Hepatocyte (in vitro differentiated cells): ENCODE measurements around the gene GOLGA3. TPM values are rescaled to one million over a fixed set of nuclear protein-coding genes. Genes with fewer than 3 reads are reported as not detected.
"Not testable (repeated sequence)": the region's sequence is repeated elsewhere in the genome, so short reads cannot be mapped to it uniquely, and the experiment has no call there.

Experiments used
- DNase-seq: peaks from one replicate; pipeline ENCODE4 v3.0.0-alpha.2; 2016; ENCODE audit warnings: low spot score
- H2AFZ ChIP-seq: fragments of 200-600 bp; sonication (generic); 2 replicates; pipeline ENCODE4 v1.6.0; 2016; ENCODE audit warnings: antibody characterized with exemption, mild to moderate bottlenecking
- H3K27ac ChIP-seq: fragments of 200-600 bp; sonication (generic); 2 replicates; pipeline ENCODE4 v1.5.1; 2016; ENCODE audit warnings: mild to moderate bottlenecking
- H3K27me3 ChIP-seq: fragments of 200-600 bp; sonication (generic); 2 replicates; pipeline ENCODE4 v1.6.1; 2016
- H3K36me3 ChIP-seq: fragments of 200-600 bp; sonication (generic); replicated peaks from 2 replicates; pipeline ENCODE4 v1.5.1; 2016; ENCODE audit warnings: low read depth; ENCODE audit not compliant: insufficient read depth
- H3K4me1 ChIP-seq: fragments of 200-600 bp; sonication (generic); 2 replicates; pipeline ENCODE4 v1.5.1; 2016; ENCODE audit warnings: mild to moderate bottlenecking, moderate library complexity; ENCODE audit not compliant: insufficient read depth
- H3K4me2 ChIP-seq: fragments of 200-600 bp; sonication (generic); 2 replicates; pipeline ENCODE4 v1.6.0; 2016
- H3K4me3 ChIP-seq: fragments of 200-600 bp; sonication (generic); 2 replicates; pipeline ENCODE4 v1.5.1; 2016; ENCODE audit warnings: mild to moderate bottlenecking
- H3K79me2 ChIP-seq: fragments of 200-600 bp; sonication (generic); 2 replicates; pipeline ENCODE4 v1.6.0; 2017; ENCODE audit warnings: mild to moderate bottlenecking
- H3K9me2 ChIP-seq: fragments of 200-600 bp; sonication (generic); replicated peaks from 2 replicates; pipeline ENCODE4 v1.6.0; 2017; ENCODE audit warnings: mild to moderate bottlenecking; ENCODE audit not compliant: insufficient read depth
- H3K9me3 ChIP-seq: fragments of 200-600 bp; sonication (generic); 2 replicates; pipeline ENCODE4 v1.5.1; 2016; ENCODE audit warnings: low read depth, mild to moderate bottlenecking
- H4K20me1 ChIP-seq: fragments of 200-600 bp; sonication (generic); 2 replicates; pipeline ENCODE4 v1.6.0; 2016; ENCODE audit warnings: mild to moderate bottlenecking; ENCODE audit not compliant: insufficient read depth, poor library complexity, severe bottlenecking
- EZH2 ChIP-seq: fragments of 200-600 bp; sonication (generic); IDR thresholded peaks from 2 replicates; pipeline ENCODE4 v1.6.1; 2016; ENCODE audit warnings: antibody characterized with exemption, mild to moderate bottlenecking, borderline replicate concordance
- EZH2phosphoT487 ChIP-seq: fragments of 200-600 bp; sonication (generic); IDR thresholded peaks from one replicate; pipeline ENCODE4 v1.6.1; 2018; ENCODE audit warnings: antibody characterized with exemption, mild to moderate bottlenecking, low read depth, moderate library complexity; ENCODE audit not compliant: unreplicated experiment, severe bottlenecking
- WGBS: methylation state at CpG from one replicate; pipeline ENCODE4 v1.1.6; 2016; ENCODE audit warnings: low lambda C conversion rate; ENCODE audit errors: missing lambda C conversion rate; 5-methylcytosine and 5-hydroxymethylcytosine counted together
- polyA plus RNA-seq: library from polyadenylated mRNA; unstranded; fragments of >200 nt; fragmentation: Nextera tagmentation; extraction: Ambion mirVana; gene quantifications from 2 replicates; pipeline ENCODE4 v1.2.1, GENCODE V29; 2016
- total RNA-seq: library from RNA; depleted of rRNA; stranded (reverse); fragments of >200 nt; gene quantifications from 2 replicates; pipeline ENCODE4 v1.2.3, GENCODE V29; 2014
- TF ChIP-seq, protein P1 (sequence below): fragments of 200-600 bp; sonication (generic); IDR thresholded peaks from 2 replicates; pipeline ENCODE4 v1.5.1; 2016; ENCODE audit warnings: antibody characterized with exemption, mild to moderate bottlenecking; ENCODE audit not compliant: poor library complexity

The GOLGA3 gene
- total and polyA plus RNA-seq, 2 experiments from 2014 or later, result 26.2 to 67.6 TPM

DNA sequence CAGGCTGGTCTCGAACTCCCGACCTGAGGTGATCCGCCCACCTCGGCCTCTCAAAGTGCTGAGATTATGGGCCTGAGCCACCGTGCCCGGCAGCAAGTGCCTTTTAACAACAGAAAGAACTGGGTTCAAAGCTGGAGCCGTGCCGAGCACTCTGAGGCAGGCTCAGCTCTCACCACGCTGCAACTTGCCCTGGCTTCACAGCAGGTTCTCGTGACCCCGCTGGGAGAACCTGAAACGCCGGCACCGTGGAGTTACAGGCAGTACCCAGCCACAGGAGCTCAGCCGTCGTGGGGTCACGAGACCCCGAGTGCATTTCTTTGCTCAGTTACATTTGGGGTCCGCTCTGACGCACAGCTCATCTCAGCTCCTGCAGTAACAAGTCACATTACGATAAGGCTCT, 14.4 kb downstream of the GOLGA3 start:
- Histone ChIP-seq H3K9me2 (no peaks in the 10 kb centered on the region), H3K27ac (no peak overlapping the region), H3K27me3 (no peaks in the 10 kb centered on the region), H4K20me1 (peaks cover 3% of the 10 kb centered on the region), H3K4me3 (no peak overlapping the region), H2AFZ (no peak overlapping the region), H3K4me1 (no peaks in the 10 kb centered on the region), H3K4me2 (no peak overlapping the region), H3K9me3 (no peaks in the 10 kb centered on the region), H3K36me3 (peaks cover 10% of the 10 kb centered on the region), H3K79me2 (peaks cover 26% of the 10 kb centered on the region)
- DNase-seq, result no peak
- 97% methylated on average over 21 of the region's 21 CpGs for WGBS
- no peak for TF ChIP-seq EZH2phosphoT487
- no peak for TF ChIP-seq EZH2
- TF ChIP-seq, protein P1, sequence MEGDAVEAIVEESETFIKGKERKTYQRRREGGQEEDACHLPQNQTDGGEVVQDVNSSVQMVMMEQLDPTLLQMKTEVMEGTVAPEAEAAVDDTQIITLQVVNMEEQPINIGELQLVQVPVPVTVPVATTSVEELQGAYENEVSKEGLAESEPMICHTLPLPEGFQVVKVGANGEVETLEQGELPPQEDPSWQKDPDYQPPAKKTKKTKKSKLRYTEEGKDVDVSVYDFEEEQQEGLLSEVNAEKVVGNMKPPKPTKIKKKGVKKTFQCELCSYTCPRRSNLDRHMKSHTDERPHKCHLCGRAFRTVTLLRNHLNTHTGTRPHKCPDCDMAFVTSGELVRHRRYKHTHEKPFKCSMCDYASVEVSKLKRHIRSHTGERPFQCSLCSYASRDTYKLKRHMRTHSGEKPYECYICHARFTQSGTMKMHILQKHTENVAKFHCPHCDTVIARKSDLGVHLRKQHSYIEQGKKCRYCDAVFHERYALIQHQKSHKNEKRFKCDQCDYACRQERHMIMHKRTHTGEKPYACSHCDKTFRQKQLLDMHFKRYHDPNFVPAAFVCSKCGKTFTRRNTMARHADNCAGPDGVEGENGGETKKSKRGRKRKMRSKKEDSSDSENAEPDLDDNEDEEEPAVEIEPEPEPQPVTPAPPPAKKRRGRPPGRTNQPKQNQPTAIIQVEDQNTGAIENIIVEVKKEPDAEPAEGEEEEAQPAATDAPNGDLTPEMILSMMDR, result no peak

DNA sequence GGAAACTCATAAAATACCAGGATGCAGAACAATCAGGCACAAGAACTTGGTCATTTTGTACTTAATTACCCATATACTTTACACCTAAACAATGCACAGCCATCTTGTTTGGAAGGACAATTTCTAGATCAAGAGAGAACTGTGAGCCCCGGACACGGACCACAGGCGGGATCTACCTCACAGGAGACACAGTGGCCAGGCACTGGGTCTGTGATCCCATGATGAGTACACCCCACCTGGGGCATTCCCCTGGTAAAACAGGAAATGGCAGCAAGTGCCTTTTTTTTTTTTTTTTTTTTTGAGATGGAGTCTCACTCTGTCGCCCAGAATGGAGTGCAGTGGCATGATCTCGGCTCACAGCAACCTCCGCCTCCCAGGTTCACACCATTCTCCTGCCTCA, 15.2 kb downstream of the GOLGA3 start:
- Histone ChIP-seq H2AFZ (no peak overlapping the region), H4K20me1 (peaks cover 5% of the 10 kb centered on the region), H3K27ac (no peak overlapping the region), H3K4me2 (no peak overlapping the region), H3K9me3 (no peaks in the 10 kb centered on the region), H3K4me3 (no peak overlapping the region), H3K79me2 (peaks cover 21% of the 10 kb centered on the region), H3K9me2 (no peaks in the 10 kb centered on the region), H3K27me3 (no peaks in the 10 kb centered on the region), H3K36me3 (peaks cover 8% of the 10 kb centered on the region), H3K4me1 (no peaks in the 10 kb centered on the region)
- TF ChIP-seq, protein P1, result no peak
- WGBS, result 94% methylated on average over 3 of the region's 6 CpGs
- no peak for DNase-seq

DNA sequence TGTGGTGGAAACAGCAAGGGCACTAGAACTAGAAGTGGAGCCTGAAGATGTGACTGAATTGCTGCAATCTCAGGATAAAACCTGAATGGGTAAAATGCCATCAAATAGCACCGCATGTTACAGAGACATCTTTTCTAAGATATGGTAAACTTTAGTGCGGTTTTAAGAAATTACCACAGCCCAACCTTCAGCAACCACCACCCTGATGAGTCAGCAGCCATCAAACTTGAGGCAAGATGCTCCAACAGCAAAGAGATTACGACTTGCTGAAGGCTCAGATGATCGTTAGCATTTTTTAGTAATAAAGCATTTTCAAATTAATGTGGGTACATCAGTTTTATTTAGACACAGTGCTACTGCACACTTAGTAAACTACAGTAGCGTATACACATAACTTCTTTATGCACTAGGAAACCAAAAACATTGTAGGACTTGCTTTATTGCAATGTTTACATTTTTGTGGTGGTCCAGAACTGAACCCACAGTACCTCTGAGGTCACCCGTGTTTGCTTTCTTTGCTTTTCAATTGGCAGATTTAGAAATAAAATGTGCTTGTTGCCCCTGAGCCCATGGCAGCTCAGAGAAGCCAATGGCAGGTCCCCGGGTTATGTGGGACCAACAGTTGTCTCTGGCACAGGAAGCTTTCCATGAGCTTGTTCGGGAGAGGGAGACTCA, 15.9 kb downstream of the GOLGA3 start:
- Histone ChIP-seq H3K4me1 (no peaks in the 10 kb centered on the region), H3K4me2 (no peak overlapping the region), H4K20me1 (peaks cover 8% of the 10 kb centered on the region), H3K27ac (no peak overlapping the region), H2AFZ (no peak overlapping the region), H3K27me3 (no peaks in the 10 kb centered on the region), H3K79me2 (peaks cover 19% of the 10 kb centered on the region), H3K36me3 (peaks cover 6% of the 10 kb centered on the region), H3K9me3 (no peaks in the 10 kb centered on the region), H3K4me3 (no peak overlapping the region), H3K9me2 (no peaks in the 10 kb centered on the region)
- WGBS, result 95% methylated on average over 8 of the region's 8 CpGs
- TF ChIP-seq EZH2phosphoT487 (no peak), EZH2 (no peak)
- TF ChIP-seq, protein P1, result no peak
- no peak for DNase-seq

DNA sequence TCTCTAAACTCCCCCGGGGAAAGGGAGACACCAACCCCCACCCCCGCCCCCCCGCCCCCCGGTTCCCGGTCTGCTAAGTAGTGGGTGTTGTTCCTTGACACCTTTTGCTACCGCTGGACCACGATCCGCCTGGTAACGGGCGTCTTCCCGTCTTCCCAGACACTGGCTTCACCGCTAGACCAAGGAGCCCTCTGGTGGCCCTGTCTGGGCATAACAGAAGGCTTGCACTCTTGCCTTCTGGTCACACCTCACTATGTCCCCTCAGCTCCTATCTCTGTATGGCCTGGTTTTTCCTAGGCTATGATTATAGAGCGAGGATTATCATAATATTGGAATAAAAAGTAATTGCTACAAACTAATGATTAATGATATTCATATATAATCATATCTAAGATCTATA, 19.3 kb downstream of the GOLGA3 start:
- Histone ChIP-seq H3K79me2 (peaks cover 38% of the 10 kb centered on the region), H4K20me1 (peaks cover 34% of the 10 kb centered on the region)
- H3K27me3 ChIP-seq, H3K9me2 ChIP-seq, H3K9me3 ChIP-seq, H3K27ac ChIP-seq, H3K4me2 ChIP-seq, DNase-seq, H3K36me3 ChIP-seq, H3K4me1 ChIP-seq, H3K4me3 ChIP-seq, H2AFZ ChIP-seq: not testable (repeated sequence)
- TF ChIP-seq, protein P1, result peak; percentile 15
- 91% methylated on average over 10 of the region's 13 CpGs for WGBS
